HG03521 (cell line): ENCODE measurements around the gene MAPRE2.

ENCODE experiments used
- ATAC-seq: cut with Tn5 transposase; IDR thresholded peaks from one replicate; pipeline ENCODE4 v1.9.1; 2021; ENCODE audit warnings: mild to moderate bottlenecking, moderate library complexity; ENCODE audit not compliant: unreplicated experiment

The MAPRE2 gene

DNA sequence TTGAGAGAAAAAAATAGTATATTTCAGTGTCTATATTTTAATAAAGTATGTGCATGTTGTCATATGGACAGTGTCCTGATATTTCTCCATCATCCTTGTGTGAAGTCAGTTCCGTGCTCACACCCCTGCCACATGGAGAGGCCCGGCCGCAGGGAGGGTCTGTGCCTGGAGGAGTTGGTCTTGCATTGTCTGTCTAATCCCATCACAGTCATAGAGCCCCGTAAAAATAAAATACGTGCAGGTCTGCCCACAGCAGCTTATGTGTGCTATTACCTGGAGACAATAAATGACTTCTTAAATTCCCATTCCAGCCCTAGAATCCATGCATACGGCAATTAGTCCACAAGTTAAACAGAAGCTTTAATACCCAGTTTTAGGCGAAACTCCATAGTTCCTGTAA is 20.1 kb downstream of the MAPRE2 start:
- ATAC-seq, result no peak

DNA sequence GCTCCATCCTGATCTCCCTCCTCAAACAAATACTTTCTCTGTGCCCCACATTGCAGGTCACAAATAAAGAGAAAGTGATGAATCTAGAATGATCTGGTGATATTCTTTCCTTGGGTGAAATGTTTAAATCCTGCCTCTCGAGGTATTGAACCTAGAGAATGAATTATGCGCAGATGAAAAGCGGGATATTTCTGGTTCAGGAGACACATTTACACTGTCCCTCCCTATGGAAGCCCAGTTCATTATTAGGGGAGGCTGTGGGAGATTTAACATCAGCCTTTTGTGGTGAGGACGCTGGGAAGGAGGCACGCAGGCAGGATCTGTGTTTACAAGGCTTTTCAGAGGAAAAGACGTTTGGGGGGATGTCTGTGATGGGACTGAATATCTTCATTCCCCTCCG is 20.6 kb downstream of the MAPRE2 start:
- ATAC-seq, result no peak

- ATAC-seq, result no peak
Measured at GRCh38 chr18:35062408-35062807, 21.2 kb downstream of the MAPRE2 start.

- ATAC-seq, result no peak
Measured at GRCh38 chr18:35063875-35064690, 22.9 kb downstream of the MAPRE2 start.

- no peak for ATAC-seq
Measured at GRCh38 chr18:35067454-35067853, 26.2 kb downstream of the MAPRE2 start.

DNA sequence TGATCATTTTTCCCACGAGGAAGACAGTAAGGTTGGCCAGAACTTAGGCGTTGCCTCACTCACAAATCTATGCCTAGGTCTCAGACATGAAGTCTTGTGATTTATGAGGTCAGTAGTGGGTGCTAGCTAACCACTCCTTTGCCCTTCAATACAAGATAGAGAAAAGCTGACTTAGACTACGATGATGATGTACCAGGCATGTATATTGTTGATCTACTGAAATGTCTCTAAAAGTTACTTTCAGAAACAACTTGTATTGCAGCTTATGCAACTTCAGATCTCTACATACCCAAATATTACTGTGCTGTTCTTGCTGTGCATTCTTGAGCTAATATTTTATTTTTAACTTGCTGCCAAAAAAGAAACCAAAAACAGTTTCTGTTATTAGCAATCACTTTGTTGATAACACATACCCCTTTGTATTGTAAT is 30.6 kb downstream of the MAPRE2 start:
- peak; percentile 60 for ATAC-seq

GRCh38 chr18:35072616-35073015 is 31.4 kb downstream of the MAPRE2 start:
- ATAC-seq, result no peak

- no peak for ATAC-seq
Measured at GRCh38 chr18:35073186-35074105, 32.2 kb downstream of the MAPRE2 start.

- ATAC-seq, result no peak
Measured at GRCh38 chr18:35074581-35074980, 33.4 kb downstream of the MAPRE2 start.

DNA sequence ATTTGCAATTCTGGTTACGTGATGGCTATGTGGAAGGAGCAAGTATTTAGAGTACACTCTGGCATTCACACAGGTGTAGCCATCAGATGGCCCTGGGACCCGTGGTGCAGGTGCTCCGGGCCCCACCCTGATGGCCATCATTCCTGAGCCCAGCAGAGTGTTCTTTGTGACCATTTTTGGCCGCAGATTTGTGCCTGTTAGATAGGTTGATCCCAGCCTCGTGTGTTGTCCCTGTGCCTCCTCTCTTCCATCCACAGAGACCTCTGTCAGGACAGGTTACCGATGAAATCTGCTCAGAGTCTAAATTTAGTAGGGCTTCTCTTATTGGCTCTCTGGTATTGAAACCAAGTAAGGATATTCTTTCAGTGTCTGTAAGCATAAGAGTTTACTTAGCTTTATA is 33.9 kb downstream of the MAPRE2 start:
- ATAC-seq, result no peak

GRCh38 chr18:35076135-35076924 is 35.1 kb downstream of the MAPRE2 start:
- ATAC-seq, result no peak

- ATAC-seq, result no peak
Measured at GRCh38 chr18:35077937-35078336, 36.7 kb downstream of the MAPRE2 start.

DNA sequence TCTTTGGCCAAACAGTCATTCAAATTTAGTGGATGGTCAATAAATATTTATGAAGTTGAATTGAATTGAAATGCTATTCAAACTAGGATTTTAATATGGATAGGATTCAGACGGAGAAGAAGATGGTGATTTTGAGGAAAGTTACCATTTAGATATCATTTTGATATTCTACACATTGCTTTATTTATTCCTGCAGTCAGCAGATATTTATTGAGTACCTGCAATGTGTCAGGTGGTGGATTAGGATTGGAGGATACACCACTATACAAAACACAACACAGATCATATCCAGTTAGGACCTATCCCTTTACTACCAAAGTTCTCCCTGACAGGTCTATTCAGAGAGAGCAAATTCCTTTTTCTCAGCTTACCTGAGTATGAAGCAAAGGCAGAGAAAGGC is 38.8 kb downstream of the MAPRE2 start:
- no peak for ATAC-seq

GRCh38 chr18:35083174-35083712 is 42.0 kb downstream of the MAPRE2 start:
- no peak for ATAC-seq

- ATAC-seq, result no peak
Measured at GRCh38 chr18:35084494-35085449, 43.6 kb downstream of the MAPRE2 start.

DNA sequence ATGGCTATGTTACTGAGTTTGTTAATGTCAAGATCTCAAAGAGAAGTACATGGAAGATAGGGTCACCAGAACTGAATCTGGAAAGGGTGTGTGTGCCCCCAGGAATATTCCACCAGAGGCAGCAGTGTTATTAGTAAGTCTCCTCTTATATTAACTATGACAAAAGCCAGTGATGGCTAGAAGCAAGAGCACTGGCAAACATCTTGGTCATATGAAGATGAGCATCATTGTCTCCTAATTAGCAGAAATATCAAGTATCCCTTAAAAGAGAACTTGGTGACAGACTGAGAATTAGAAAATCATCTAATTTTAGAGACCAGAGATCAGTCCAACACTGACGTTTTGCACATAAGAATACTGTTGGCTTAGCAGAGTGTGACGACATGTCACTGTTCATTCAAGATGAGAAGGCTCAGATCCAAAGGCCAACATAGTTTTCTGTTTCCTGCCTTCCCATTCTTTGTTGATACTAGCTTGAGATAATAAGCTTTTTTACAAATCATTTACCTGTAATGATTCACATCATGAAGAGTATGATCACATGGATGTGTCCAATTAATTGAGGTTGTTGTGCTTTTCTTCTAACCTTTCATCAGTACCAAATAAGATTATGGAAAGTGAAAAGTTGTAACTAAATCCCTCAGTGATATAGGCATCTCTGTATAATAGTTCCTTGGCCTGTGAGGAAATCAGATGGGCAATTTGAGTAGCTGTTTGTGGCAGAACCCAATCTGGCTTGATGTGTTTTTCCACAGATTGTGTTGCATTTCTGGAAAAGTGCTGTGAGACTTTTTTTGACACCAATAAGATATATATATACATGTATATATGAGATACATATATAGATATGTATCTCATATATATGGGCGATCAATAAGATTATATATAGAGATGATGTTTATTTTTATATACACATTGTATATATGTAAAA is 44.5 kb downstream of the MAPRE2 start:
- no peak for ATAC-seq

GRCh38 chr18:35086704-35087103 is 45.5 kb downstream of the MAPRE2 start:
- ATAC-seq, result no peak

- ATAC-seq, result no peak
Measured at GRCh38 chr18:35087726-35088125, 46.5 kb downstream of the MAPRE2 start.

- ATAC-seq, result no peak
Measured at GRCh38 chr18:35088921-35089320, 47.7 kb downstream of the MAPRE2 start.
